ENCODE results near the gene RP9. TPM values are rescaled to one million over a fixed set of nuclear protein-coding genes. Genes with fewer than 3 reads are reported as not detected.

Gene RP9
- total and polyA plus RNA-seq, 9 of the 15 experiments (the other 6 are each of a cell fraction or from before 2014, with no cell fraction given): 10.7 to 44.8 (median 33.4) TPM

GRCh38 chr7:33062782-33063443 is 46.3 kb downstream of the RP9 start (continued):
- TF ChIP-seq IRF9 (tag; IDR thresholded peaks at IDR 0.05) (no peak), MEIS2 (IDR thresholded peaks at IDR 0.05; ENCODE audit: partially characterized antibody) (peak; percentile 54), BHLHE40 (IDR thresholded peaks at IDR 0.05; ENCODE audit: low read length) (no peak), L3MBTL2 (IDR thresholded peaks at IDR 0.05) (peak; percentile 52; the same call in 1 of the 2 replicates), PRDM10 (IDR thresholded peaks at IDR 0.05; ENCODE audit: partially characterized antibody) (peak; percentile 85), ZBTB34 (CRISPR knock-in tag; IDR thresholded peaks at IDR 0.05) (no peak), TOE1 (IDR thresholded peaks at IDR 0.05; ENCODE audit: borderline replicate concordance) (peak; percentile 61; the same call in 1 of the 2 replicates), TOE1 (CRISPR knock-in tag; IDR thresholded peaks at IDR 0.05; ENCODE audit: borderline replicate concordance, low read depth) (no peak), CBX8 (IDR thresholded peaks at IDR 0.05; ENCODE audit: borderline replicate concordance, extremely low read depth, low read depth, low read length, poor library complexity, severe bottlenecking) (no peak), GABPA (tag; conservative IDR thresholded peaks at IDR 0.05; ENCODE audit: low read depth) (peak; percentile 58), PPARD (CRISPR knock-in tag; IDR thresholded peaks at IDR 0.05) (no peak), KAT7 (CRISPR knock-in tag; IDR thresholded peaks at IDR 0.05; ENCODE audit: borderline replicate concordance) (0 out of 2 replicates have a peak, but pooled peaks have one; percentile 49), CBFA2T3 (IDR thresholded peaks at IDR 0.05) (no peak), NFE2 (IDR thresholded peaks at IDR 0.05; ENCODE audit: low read depth) (no peak), POLR2B (IDR thresholded peaks at IDR 0.05; ENCODE audit: low read depth, partially characterized antibody) (peak; percentile 40), ZNF584 (CRISPR knock-in tag; IDR thresholded peaks at IDR 0.05; ENCODE audit: low read depth) (no peak), RUNX1 (IDR thresholded peaks at IDR 0.05; ENCODE audit: low read depth) (peak; percentile 53; the same call in 1 of the 2 replicates), SRSF3 (IDR thresholded peaks at IDR 0.05; ENCODE audit: insufficient read depth, low read length) (no peak), FOXA3 (CRISPR knock-in tag; conservative IDR thresholded peaks at IDR 0.05 in 1 of 2, IDR thresholded peaks at IDR 0.05 in 1 of 2) (0 out of 4 replicates have a peak, but pooled peaks of 1 of the 2 experiments have one; percentile 49), TRIM28 (IDR thresholded peaks at IDR 0.05) (no peak)
- TF ChIP-seq, protein P1, sequence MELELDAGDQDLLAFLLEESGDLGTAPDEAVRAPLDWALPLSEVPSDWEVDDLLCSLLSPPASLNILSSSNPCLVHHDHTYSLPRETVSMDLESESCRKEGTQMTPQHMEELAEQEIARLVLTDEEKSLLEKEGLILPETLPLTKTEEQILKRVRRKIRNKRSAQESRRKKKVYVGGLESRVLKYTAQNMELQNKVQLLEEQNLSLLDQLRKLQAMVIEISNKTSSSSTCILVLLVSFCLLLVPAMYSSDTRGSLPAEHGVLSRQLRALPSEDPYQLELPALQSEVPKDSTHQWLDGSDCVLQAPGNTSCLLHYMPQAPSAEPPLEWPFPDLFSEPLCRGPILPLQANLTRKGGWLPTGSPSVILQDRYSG (tag; conservative IDR thresholded peaks at IDR 0.05; ENCODE audit: low read depth): no peak
